Measurements from ENCODE around the gene DNAAF3.
"Not testable (repeated sequence)": the region's sequence is repeated elsewhere in the genome, so short reads cannot be mapped to it uniquely, and the experiment has no call there.

Gene DNAAF3

DNA sequence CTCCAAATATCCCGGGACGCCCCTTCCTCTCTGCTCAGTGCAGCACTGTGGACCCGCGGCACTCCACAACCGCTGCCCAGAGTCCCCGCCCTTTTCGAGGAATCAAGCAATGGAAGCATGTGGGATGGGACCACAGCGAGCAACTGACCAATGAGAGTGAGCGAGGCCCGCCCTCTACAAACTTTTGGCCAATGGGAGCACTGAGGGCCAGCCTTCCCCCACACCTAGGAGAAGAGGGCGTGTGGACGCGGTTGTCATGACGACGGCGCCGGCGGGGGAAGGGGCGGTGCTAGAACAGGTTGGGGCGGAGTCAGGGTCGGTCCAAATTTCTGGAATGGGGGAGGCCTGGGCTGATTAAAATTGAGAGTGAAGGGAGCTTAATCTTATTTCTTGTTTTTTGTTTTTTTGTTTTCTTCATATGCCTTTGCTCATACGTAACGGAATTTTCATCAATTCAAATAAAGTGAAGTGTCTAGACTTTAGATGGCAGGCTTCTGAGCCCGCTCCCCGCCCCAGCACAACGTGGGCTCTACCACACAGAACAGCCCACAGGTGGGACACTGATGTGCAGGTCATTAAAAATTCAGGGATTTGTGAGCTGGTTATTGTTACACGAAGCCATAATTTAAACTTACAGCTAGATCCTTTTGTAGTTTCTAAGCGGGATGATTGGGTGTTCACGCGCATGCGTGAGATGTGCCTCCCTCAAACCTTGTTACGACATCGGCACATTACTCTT, at the start of gene DNAAF3:
TSS of gene DNAAF3 (minus strand) at position 84 of the 739 bp plus-strand sequence. CDS start 200 bp downstream, outside the sequence.
- peak; percentile 90 for DNase-seq

DNA sequence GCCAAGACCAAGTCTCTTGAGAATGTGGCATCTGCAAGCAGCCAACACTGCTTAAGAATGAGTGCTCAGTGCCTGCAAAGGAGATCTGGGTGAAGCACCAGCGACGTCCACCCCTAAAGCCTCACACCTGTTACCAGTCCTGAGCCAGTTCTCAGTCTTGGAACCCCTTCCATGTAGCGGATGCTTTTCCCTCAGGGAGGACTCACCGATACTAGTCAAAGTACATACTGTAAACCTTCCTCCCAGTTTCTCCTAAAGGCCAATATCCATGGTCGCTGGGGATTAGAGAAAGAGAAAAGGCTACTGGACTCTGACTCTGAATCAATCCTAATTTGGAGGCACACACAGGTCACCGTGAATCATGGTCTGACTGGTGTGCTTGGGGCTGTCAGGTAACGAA, 47.1 kb upstream of the DNAAF3 start:
- DNase-seq: no peak

DNA sequence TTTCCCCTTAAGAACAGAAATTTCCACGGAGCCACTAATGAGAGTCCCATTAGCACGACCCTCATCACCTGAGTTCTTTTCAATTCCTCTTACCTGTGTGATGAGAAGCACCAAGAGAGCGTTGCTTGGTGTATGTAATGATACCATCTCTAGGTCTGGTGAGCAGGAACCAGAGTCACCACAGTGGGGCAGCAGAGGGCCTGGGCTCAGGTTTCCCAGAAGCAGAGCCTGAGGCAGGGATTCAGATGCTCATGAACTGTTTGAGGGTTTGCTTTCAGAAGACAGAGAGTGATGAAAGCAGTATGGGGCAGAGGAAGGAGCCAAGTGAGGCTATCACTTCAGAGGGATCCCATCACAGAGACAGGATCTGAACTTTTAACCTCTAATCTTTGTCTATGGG, 46.0 kb upstream of the DNAAF3 start:
- no peak for DNase-seq

DNA sequence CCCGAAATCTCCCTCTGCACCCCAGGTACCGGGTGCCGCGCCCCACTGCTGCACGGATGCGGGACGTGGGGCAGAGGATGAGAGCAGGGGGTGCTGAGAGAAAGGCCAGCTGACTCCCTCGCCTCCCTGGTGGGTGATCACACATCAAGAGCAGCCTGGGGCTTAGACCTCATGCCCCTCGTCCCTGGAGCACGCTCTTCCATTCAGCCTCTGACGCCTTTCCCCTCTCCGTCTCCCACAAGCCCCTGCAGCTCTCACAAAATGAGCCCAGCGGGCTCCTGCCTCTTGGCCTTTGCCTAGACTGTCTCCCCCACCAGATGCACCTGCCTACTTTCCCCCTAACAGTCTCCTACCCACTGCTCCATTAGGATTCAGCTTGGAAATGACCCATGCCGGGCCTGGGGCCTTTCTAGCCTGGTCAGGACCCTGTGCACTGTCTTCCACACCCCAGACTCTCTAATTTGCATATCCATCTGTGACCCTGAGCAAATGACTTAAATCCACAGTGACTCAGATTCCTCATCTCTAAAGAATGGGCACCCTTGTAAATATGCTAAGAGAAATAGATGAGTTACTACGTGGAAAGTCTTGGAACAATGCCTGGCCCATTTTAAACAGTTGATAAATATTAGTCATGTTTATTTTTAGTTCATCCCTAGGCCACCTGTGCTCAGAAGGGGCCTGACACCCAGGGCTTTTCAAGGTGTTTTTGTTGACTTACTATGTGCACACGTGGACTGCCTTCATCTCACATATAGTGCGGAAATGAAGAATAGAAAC, 43.5 kb upstream of the DNAAF3 start:
- peak; percentile 36 for DNase-seq

DNA sequence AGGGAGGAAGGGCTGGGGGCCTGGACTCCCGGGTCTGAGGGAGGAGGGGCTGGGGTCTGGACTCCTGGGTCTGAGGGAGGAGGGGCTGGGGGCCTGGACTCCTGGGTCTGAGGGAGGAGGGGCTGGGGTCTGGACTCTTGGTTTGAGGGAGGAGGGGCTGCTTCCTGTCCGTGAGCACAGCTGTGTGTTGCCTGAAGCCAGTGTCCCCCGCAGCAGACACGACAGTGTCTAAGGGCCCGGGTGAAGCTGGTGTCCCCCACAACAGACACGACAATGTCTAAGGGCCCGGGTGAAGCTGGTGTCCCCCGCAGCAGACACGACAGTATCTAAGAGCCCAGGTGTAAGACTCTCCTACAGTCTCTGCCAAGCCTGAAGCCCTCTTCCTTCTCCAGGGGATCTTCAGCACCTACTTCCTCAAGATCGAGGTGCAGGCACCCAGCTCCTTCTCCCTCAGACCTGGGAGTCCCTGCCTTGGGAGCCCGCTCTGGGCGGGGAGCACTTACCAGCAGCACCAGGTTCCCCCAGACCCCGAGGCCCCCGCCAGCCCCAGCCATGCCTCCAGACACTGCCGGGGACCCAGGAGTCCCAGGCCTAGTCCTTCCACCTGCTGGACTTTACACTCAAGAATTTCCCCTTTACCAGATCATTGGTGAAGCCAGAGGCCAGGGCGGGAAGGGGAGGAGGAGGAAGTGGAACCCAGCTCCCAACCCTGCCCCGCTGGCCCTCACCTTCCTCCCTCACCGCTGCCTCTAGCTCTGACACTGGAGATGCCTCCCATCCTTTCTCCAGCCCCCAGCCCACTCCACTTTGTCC, 42.7 kb upstream of the DNAAF3 start, which contains the start of gene PTPRH:
TSS of gene PTPRH (minus strand) at position 622 of the 813 bp plus-strand sequence. CDS start at position 554, 68 bp downstream.
- DNase-seq: peak; percentile 50

DNA sequence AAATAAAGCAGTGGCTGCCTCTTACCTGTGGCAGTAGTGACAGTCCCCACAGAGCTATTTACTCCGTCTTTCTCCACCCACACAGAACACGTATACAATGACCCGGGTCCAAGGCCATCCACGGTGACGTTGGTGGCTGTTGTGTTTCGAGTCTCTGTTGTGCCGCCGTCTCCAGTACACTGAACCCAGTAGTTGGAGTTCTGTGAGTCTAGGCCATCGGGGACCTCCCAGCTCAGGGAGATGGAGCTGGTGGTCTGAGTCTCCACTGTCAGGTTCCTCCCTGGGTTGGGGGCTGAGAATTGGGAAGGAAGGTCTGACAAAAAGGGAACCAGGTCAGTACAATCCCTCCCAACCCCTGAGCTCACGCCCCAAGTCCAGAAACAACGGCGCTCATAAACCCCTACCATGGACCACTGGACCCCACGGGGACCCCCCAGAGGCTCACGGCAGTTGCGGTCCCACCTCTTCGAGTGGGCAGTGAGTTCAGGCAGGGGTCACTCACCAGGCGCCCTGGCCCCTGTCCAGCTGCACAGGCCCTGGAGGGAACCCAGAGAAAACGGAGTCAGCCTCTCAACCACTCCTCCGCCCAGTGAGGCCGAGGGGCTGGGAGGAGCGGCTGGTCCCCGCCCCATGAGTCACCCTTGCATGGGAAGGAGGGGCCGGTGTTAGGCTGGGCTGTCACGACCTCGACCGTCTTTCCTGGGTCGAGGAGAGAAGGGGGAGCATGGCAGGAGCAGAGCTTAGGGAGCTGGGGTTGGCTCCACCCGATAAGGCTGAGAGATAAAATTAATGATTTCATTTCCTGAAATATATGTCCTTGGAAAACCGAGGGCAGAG, 40.5 kb upstream of the DNAAF3 start:
- peak; percentile 68 for DNase-seq

DNA sequence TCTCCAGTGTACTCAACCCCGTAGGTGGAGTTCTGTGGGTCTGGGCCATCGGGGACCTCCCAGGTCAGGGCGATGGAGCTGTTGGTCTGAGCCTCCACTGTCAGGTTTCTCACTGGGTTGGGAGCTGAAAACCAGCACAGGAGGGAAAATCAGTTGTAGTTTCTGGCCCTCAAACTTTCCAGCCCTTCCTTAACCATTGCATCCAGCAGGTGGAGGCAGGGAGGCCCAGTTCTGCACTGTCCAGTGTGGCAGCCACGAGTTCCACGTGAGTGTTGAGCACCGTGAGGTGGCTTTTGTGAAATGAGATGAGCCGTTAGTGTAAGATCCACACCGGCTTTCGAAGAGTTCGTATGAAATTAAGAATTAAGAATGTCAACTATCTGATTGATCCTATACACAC, 35.8 kb upstream of the DNAAF3 start:
- DNase-seq: not testable (repeated sequence)

DNA sequence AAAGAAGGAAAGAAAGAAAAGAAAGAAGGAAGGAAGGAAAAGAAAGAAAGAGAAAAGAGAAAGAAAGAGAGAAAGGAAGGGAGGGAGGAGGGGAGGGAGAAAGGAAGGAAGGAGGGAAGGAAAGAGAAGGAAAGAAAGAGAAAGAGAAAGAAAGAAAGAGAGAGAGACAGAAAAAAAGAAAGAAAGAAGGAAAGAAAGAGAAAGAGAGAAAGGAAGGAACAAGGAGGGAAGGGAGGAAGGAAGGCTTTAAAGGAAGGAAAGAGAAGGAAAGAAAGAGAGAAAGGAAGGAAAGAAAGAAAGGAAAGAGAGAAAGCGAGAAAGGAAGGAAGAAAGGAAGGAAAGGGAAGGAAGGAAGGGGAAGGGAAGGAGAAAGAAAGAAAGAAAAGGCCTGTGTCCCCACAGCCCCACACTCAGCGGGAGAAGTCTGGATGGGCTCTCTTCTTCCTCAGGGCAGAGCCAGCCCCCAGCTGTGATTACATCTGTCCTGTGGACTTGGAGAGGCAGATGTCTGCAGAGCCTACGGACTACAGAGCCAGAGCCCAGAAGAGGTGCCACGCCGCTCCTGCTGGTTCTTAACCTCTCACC, 33.3 kb upstream of the DNAAF3 start:
- no peak for DNase-seq

DNA sequence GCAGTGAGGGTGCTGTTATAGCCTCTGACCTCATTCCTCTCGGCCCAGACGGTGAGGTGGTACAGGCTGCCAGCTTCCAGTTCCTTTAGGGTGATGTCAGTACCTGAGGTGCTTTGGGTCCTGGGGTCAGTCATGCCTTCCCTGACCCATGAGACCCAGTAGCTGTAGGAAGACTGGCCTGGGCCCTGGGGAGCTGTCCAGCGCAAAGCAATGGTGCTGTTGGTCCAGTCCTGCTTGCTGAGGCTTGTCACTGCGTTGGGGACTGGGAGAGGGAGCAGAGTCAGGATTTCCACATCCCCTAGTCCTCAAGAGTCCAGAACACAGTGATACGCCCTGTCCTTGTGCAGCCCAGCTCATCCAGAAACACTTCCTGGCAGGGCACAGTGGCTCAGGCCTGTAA, 32.2 kb upstream of the DNAAF3 start:
- no peak for DNase-seq

DNA sequence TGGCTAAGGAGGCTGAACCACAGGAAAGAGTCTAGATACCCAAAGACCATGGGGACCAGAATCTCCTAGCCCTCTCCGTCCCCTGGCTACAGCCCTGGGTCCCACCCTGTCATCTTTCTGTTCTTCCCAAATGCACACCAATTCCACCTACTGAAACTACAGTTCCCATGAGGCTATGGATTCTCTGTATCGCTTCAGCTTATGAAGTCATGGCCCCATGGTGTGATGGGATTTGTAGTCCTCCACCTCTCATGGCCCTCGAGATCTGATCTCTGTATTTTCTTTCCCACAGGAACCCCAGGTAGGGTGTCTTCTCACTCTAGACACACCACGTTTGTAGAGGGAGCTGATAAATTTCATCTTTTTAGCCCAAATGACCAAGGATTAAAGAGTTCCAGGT, 31.1 kb upstream of the DNAAF3 start:
- DNase-seq: no peak

DNA sequence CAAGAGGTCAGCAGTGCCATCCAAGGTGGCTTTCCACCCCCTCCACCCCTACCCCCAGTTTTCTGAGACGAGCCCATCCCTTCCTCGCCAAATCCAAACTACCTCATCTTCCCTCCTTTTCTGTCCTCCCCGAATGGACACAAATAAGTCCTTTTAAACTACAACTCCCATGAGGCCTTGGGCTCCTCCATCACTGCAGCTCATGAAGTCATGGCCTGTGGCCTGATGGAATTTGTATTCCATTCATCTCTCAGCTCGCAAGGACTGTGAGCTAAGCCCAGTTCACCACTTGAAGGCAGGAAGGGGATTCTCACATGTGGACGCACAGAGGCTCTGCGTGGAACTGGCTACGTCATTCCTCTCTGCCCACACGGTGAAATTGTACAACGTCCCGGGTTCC, 30.4 kb upstream of the DNAAF3 start:
- no peak for DNase-seq

DNA sequence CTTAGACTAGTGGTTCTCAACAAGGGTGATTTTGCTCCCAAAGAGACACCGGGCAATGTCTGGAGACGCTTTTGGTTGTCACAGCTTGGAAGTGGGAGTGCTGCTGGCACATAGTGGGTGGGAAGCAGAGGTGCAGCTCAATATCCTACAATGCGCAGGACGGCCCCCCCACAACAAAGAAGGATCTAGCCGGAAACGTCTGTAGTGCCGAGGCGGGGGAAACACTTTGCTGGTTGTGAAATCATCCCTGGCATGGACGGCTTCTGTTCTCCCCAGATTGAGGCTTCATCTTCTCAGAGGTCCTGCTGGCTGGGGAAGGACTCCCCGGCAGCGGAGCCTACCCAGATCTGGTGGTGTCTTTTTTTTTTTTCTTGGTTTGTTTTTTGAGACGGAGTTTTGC, 27.1 kb upstream of the DNAAF3 start:
- no peak for DNase-seq

DNA sequence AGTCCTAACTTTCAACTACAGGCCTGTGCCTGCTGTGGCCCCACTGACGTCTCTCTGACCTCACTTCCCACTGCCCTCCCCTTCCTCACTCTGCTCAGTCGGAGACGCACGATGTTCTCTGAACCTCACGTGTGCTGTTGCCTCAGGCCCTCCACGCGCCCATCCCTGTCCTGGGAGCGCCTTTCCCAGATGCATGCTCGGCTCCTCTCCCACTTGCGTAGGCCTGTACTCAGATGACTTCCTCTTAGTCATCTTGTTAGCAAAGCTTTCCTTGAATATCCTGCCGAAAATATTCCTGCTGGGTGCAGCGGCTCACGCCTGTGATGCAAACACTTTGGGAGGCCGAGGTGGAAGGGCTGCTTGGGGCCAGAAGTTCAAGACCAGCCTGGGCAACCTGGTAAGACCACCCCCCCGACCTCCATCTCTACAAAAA, 23.0 kb upstream of the DNAAF3 start:
- DNase-seq: peak; percentile 71

DNA sequence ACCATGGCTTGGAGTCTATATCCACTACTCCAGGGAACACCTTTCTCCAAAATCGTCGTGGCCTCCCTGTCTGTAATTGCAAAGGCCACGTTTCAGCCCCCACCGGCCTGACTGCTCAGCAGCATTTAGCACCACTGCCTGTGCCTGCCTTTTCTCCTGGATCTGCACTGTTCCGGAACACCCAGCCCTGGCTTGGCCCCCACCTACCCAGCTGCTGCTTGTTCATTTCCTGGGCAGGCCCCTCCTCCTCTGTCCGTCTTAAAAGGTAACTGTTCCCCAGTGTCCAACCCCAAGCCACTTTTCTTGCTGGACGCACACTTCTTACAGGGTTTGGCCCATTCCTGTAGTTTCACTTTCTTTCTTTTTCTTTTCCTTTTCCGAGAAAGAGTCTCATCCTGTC, 22.2 kb upstream of the DNAAF3 start:
- no peak for DNase-seq

DNA sequence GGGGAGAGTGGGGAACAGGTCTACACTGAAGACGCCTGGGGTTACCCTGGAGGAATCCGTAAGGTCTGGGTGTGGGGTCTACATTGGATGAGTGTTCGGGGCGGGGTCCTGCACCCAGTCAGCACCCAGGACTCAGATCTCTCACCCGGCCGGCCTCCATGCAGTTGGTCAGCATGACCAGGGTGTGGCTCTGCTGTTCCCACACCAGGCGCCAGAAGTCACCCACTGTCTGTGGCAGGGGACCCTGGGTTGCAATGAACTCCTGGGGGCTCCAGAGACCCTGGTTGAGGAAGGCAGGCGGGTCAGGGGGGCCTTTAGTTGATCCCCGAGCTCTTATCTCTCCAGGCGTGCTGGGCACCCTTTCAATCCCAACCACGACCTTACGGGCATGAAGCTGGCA, 19.7 kb upstream of the DNAAF3 start:
- no peak for DNase-seq

DNA sequence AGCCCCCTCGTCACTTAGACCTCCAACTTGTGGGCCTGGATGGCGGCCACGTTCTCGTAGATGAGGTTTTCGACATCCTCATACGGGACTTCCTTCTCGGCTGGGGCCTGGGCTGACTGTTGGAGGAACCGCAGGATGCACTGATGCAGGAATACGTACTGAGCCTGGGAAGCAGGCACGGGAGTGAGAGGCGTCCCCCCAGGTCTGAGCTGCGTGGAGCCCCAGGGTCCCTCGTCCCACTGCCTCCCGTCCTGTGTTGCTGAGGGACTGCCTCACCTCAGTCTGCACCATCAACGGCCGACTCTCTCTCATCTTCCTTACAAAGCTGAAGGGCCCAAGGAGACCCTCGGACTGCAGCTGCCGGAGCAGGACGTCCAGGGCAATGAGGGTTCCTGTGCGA, 15.3 kb upstream of the DNAAF3 start:
- DNase-seq: no peak

DNA sequence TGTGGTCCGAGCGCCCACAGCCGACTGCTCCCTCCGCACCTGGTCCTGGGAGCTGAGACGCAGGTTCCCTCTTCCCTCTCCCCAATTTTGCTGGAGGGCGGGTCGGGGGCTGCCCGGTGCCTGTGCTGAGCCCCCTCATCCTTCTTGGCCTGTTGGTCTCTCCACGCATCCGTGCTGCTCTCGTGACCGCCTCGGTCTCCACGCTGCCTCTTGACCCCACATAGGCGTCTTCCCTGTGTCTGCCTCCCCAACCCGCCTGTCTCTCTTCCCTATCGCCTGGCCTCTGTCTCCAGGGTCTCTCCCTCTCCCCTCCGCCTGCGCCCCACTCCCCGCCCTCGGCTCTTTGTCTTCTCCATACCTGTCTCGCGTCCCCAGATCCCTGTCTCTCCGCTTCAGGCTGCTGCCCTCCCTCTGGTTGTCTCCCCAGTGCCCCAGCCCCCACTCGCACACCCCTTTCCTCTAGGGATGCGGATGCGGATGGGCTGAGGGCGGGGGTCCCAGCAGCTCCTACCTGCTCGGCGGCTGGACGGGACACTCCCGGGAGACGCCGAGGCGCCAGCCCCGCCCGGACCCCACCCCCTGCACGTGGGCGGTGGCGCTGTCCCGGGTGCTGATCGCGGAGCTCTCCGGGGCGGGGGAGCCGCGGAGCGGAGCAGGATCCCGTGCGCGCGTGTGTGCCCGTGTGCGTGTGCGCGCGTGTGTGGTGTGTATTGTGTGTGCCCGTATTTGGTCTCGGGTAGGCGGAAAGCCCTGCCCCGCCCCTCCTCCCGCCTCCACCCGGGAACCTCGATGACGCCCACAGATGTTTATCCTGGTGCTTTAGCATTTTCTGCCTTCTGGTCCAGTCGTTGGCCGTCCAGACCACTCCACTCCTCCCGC, 13.4 kb upstream of the DNAAF3 start, which contains the start of gene SYT5:
TSS of gene SYT5 (minus strand) at position 684 of the 879 bp plus-strand sequence. CDS start 1,248 bp downstream, outside the sequence.
- no peak for DNase-seq

DNA sequence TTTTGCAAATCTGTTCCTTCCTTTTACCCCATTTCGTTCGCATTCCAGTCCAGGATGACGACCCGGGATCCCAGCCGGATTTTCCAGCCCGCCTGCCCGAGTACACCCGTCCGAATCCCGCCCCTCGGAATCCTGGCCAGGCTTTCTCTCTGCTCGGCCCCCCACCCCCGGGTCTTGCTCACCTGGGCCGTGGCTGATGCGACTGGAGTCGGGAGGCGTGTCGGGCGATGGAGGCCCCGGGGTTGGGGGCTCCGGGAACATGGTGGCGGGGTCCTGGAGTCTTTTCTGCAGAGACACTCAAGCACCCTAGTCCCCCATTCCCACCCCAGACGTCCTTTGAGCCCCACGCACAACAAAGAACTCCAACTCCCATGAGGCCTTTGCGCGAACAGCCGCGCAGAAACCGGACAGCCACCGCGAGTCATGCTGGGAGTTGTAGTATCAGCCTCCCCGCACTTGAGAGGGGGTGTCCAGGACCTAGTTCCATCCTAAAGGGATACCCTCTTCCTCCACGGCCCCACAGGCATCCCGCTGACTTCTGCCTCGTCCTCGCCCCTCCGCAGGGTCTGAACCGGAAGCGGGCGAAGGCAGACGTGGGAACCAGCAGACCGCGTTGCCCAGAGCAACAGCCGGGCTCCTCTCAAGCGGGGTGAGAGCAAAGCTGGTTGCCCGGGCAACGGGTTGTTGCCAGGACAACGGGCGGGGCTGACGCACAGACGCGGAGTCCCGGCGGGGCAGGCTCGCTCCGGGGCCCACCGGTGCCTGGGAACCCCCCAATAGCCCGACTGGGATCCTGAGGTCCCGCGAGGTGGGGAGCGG, 12.6 kb upstream of the DNAAF3 start:
- peak; percentile 43 for DNase-seq

DNA sequence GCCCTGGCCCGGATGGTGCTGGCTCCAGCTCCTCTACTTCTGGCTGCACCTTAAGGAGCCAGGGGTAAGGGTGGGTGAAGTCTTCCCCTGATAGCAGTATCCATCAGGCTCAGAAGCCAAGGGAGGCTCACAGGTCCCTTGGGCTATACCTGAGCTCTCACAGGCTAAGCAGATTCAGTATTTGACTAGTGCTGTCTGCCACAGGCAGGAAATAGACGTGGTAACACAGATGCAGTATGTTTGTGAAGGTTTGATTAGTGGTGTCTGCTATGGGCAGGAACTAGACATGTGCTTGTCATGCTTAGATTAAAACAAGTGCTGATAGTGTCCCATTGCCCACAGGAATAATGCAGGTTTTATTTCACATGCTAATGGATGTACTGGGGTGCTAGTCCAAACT, 9.7 kb upstream of the DNAAF3 start:
- no peak for DNase-seq

Data from T1000 (cell line).